CD14-positive monocyte (primary cell): ENCODE measurements around the gene CELF2. TPM values are rescaled to one million over a fixed set of nuclear protein-coding genes. Genes with fewer than 3 reads are reported as not detected.

Experiments
- DNase-seq, 3 donors: peaks; one replicate each; pipeline ENCODE4 v3.0.0-alpha.2; 2011 to 2022
- H2AFZ ChIP-seq: 2 replicates; pipeline ENCODE4 v1.6.0; 2012; ENCODE audit warnings: mild to moderate bottlenecking, low read depth, low read length, inconsistent platforms; ENCODE audit not compliant: insufficient read depth, poor library complexity, severe bottlenecking
- H3K27ac ChIP-seq, 2 donors: 1 replicate in 1 of 2; 2 replicates in 1 of 2; pipeline ENCODE4 v1.5.1; 2012 to 2013; ENCODE audit warnings: low read length in 2 of 2, control low read depth in 1 of 2, inconsistent platforms in 1 of 2, low read depth in 1 of 2, mild to moderate bottlenecking in 1 of 2
- H3K27me3 ChIP-seq, 2 donors: one replicate each; pipeline versions ENCODE4 v1.6.0 to v1.6.1; 2011 to 2013; ENCODE audit warnings: low read length in 2 of 2; ENCODE audit not compliant: control insufficient read depth in 2 of 2, insufficient read depth in 2 of 2
- H3K36me3 ChIP-seq, 2 donors: replicated peaks in 1 of 2; 1 replicate in 1 of 2; 2 replicates in 1 of 2; pipeline versions ENCODE4 v1.5.1 to v1.6.1; 2012 to 2013; ENCODE audit warnings: low read length in 2 of 2, control low read depth in 1 of 2, inconsistent platforms in 1 of 2, mild to moderate bottlenecking in 1 of 2; ENCODE audit not compliant: insufficient read depth in 2 of 2, control insufficient read depth in 1 of 2
- H3K4me1 ChIP-seq, 2 donors: 1 replicate in 1 of 2; 2 replicates in 1 of 2; pipeline versions ENCODE4 v1.5.1 to v1.6.1; 2012 to 2013; ENCODE audit warnings: low read length in 2 of 2, control low read depth in 1 of 2, inconsistent platforms in 1 of 2, mild to moderate bottlenecking in 1 of 2, moderate library complexity in 1 of 2; ENCODE audit not compliant: insufficient read depth in 2 of 2, control insufficient read depth in 1 of 2
- H3K4me2 ChIP-seq: replicated peaks from 2 replicates; pipeline ENCODE3; 2012; ENCODE audit warnings: low read length, moderate library complexity, mild to moderate bottlenecking; ENCODE audit not compliant: poor library complexity, severe bottlenecking; ENCODE audit errors: extremely low read depth
- H3K4me3 ChIP-seq, 3 experiments: fragments of 200-600 bp in 1 of 3; sonication (generic) in 1 of 3; replicated peaks in 1 of 3; 1 replicate in 2 of 3; 2 replicates in 1 of 3; pipeline ENCODE4 v1.5.1; 2011 to 2013; ENCODE audit warnings: low read length in 3 of 3, mild to moderate bottlenecking in 3 of 3, control low read depth in 2 of 3, low read depth in 2 of 3, inconsistent platforms in 1 of 3, moderate library complexity in 1 of 3
- H3K79me2 ChIP-seq: 2 replicates; pipeline ENCODE4 v1.6.0; 2012; ENCODE audit warnings: mild to moderate bottlenecking, control low read depth, inconsistent platforms, low read length, moderate library complexity; ENCODE audit not compliant: insufficient read depth
- H3K9ac ChIP-seq: 2 replicates; pipeline ENCODE4 v1.6.0; 2017; ENCODE audit warnings: low read length, mild to moderate bottlenecking; ENCODE audit not compliant: insufficient read depth, poor library complexity, severe bottlenecking
- H3K9me3 ChIP-seq, 2 donors: replicated peaks in 1 of 2; 1 replicate in 1 of 2; 2 replicates in 1 of 2; pipeline versions ENCODE4 v1.5.1 to v1.6.1; 2012 to 2013; ENCODE audit warnings: low read length in 2 of 2, control low read depth in 1 of 2; ENCODE audit not compliant: control insufficient read depth in 1 of 2, insufficient read depth in 1 of 2
- H4K20me1 ChIP-seq: 2 replicates; pipeline ENCODE4 v1.6.0; 2012; ENCODE audit warnings: mild to moderate bottlenecking, low read length, control low read depth, moderate library complexity; ENCODE audit not compliant: insufficient read depth
- H3K27ac Mint-ChIP-seq, 7 donors: one replicate each; pipeline ENCODE4 v1.8.0; 2020; ENCODE audit warnings: mild to moderate bottlenecking in 7 of 7, mixed read lengths in 7 of 7, moderate library complexity in 6 of 7, inconsistent platforms in 2 of 7
- H3K27me3 Mint-ChIP-seq, 3 donors: one replicate each; pipeline ENCODE4 v1.8.0; 2021 to 2022; ENCODE audit warnings: low read depth in 3 of 3, mild to moderate bottlenecking in 3 of 3, mixed read lengths in 3 of 3, moderate library complexity in 3 of 3, inconsistent platforms in 1 of 3
- H3K36me3 Mint-ChIP-seq, 2 donors: one replicate each; pipeline ENCODE4 v1.8.0; 2020; ENCODE audit warnings: mixed read lengths in 2 of 2, inconsistent platforms in 1 of 2, mild to moderate bottlenecking in 1 of 2
- H3K4me1 Mint-ChIP-seq: one replicate; pipeline ENCODE4 v1.8.0; 2020; ENCODE audit warnings: mild to moderate bottlenecking, mixed read lengths
- H3K4me3 Mint-ChIP-seq, 2 donors: one replicate each; pipeline ENCODE4 v1.8.0; 2020; ENCODE audit warnings: mild to moderate bottlenecking in 2 of 2, mixed read lengths in 2 of 2, moderate library complexity in 1 of 2
- H3K9me3 Mint-ChIP-seq, 7 donors: one replicate each; pipeline ENCODE4 v1.8.0; 2020 to 2022; ENCODE audit warnings: mixed read lengths in 7 of 7, mild to moderate bottlenecking in 6 of 7, moderate library complexity in 6 of 7, inconsistent platforms in 2 of 7
- CTCF ChIP-seq: fragments of 200-600 bp; IDR thresholded peaks from one replicate; pipeline ENCODE4 v1.8.0; 2022; ENCODE audit warnings: antibody characterized with exemption, mild to moderate bottlenecking
- WGBS: methylation state at CpG from one replicate; pipeline ENCODE4 v1.1.5; 2013; ENCODE audit warnings: missing lambda C conversion rate; ENCODE audit not compliant: insufficient coverage; 5-methylcytosine and 5-hydroxymethylcytosine counted together
- intact Hi-C, 2 donors: fragments of 100-400 bp; cut with micrococcal nuclease; formaldehyde crosslinking; loops; one replicate each; pipeline versions ENCODE4 v1.15.0 to v1.15.1; 2023
- polyA plus RNA-seq, 3 donors: library from polyadenylated mRNA; depleted of rRNA in 1 of 3; unstranded in 2 of 3; stranded (reverse) in 1 of 3; fragments of 300-500 nt in 2 of 3; fragments of >200 nt in 1 of 3; fragmentation: Illumina TruSeq in 2 of 3; gene quantifications; 1 replicate in 2 of 3; 2 replicates in 1 of 3; pipeline ENCODE4 v1.2.3, GENCODE V29; 2012 to 2021

CELF2 gene
- polyA plus RNA-seq, 3 donors, result 53.5 to 93.3 (median 80.5) TPM

GRCh38 chr10:11170574-11170973 lies 152.9 kb downstream of the CELF2 start:
- H3K4me1 ChIP-seq, result peaks cover 82 to 90% of the 10 kb centered on the region in 2 donors
- Mint-ChIP-seq H3K27ac (no peak overlapping the region), H3K4me3 (no peak overlapping the region), H3K4me1 (no peaks in the 10 kb centered on the region), H3K27me3 (no peaks in the 10 kb centered on the region), H3K36me3 (peaks cover 42 to 43% of the 10 kb centered on the region in 2 donors), H3K9me3 (no peaks in the 10 kb centered on the region)
- peak overlapping the region; percentile 51 to 91 for H3K27ac ChIP-seq
- TF ChIP-seq CTCF, result no peak
- H4K20me1 ChIP-seq, result peaks cover 96% of the 10 kb centered on the region
- 0% methylated on average over 3 of the region's 8 CpGs for WGBS
- H3K9ac ChIP-seq, result peak overlapping the region; percentile 43
- intact Hi-C loops, result loop anchor here in 1 of 2 donors (5.0 kb wide), 1 partner anchor 42 kb away; no protein-coding TSS in a partner anchor
- peak overlapping the region; percentile 96 for H3K4me2 ChIP-seq
- peaks cover 10 to 19% of the 10 kb centered on the region in 2 donors for H3K36me3 ChIP-seq
- H3K4me3 ChIP-seq, result peak overlapping the region; percentile 90 to 96 (median 94)
- H3K79me2 ChIP-seq, result peaks cover 98% of the 10 kb centered on the region
- DNase-seq, result no peak
- H3K9me3 ChIP-seq, result no peaks in the 10 kb centered on the region
- no peaks in the 10 kb centered on the region for H3K27me3 ChIP-seq
- no peak overlapping the region for H2AFZ ChIP-seq

GRCh38 chr10:11170993-11171851 lies 153.6 kb downstream of the CELF2 start:
- peak overlapping the region; percentile 45 for H3K9ac ChIP-seq
- H3K4me3 ChIP-seq, result peak overlapping the region; percentile 90 to 96 (median 94)
- peak overlapping the region; percentile 96 for H3K4me2 ChIP-seq
- peaks cover 88 to 97% of the 10 kb centered on the region in 2 donors for H3K4me1 ChIP-seq
- H3K4me1 Mint-ChIP-seq, result peaks cover 3% of the 10 kb centered on the region
- no peak for TF ChIP-seq CTCF
- no peak overlapping the region for H2AFZ ChIP-seq
- H4K20me1 ChIP-seq, result peaks cover 96% of the 10 kb centered on the region
- peak; percentile 66 to 93 (median 78) for DNase-seq
- H3K4me3 Mint-ChIP-seq, result no peak overlapping the region
- no peaks in the 10 kb centered on the region for H3K27me3 ChIP-seq
- peaks cover 10 to 19% of the 10 kb centered on the region in 2 donors for H3K36me3 ChIP-seq
- H3K27ac ChIP-seq, result peak overlapping the region; percentile 67 to 91
- peaks cover 43 to 45% of the 10 kb centered on the region in 2 donors for H3K36me3 Mint-ChIP-seq
- H3K27me3 Mint-ChIP-seq, result no peaks in the 10 kb centered on the region
- H3K9me3 ChIP-seq, result no peaks in the 10 kb centered on the region
- no peaks in the 10 kb centered on the region for H3K9me3 Mint-ChIP-seq
- WGBS, result 0% methylated on average over 1 of the region's 8 CpGs
- peaks cover 98% of the 10 kb centered on the region for H3K79me2 ChIP-seq
- intact Hi-C loops, result loop anchor here in 1 of 2 donors (5.0 kb wide), 1 partner anchor 41 kb away; no protein-coding TSS in a partner anchor
- no peak overlapping the region for H3K27ac Mint-ChIP-seq
